ENCODE data around the gene SLC26A1.

The SLC26A1 gene

GRCh38 chr4:970854-971520, 22.2 kb downstream of the SLC26A1 start:
- DNase-seq = no peak
- in situ Hi-C loops (cut with MboI; ENCODE audit: low pct_unique_long_range_greater_than_20kb, low sequenced_read_pairs) = no loop called here

DNA sequence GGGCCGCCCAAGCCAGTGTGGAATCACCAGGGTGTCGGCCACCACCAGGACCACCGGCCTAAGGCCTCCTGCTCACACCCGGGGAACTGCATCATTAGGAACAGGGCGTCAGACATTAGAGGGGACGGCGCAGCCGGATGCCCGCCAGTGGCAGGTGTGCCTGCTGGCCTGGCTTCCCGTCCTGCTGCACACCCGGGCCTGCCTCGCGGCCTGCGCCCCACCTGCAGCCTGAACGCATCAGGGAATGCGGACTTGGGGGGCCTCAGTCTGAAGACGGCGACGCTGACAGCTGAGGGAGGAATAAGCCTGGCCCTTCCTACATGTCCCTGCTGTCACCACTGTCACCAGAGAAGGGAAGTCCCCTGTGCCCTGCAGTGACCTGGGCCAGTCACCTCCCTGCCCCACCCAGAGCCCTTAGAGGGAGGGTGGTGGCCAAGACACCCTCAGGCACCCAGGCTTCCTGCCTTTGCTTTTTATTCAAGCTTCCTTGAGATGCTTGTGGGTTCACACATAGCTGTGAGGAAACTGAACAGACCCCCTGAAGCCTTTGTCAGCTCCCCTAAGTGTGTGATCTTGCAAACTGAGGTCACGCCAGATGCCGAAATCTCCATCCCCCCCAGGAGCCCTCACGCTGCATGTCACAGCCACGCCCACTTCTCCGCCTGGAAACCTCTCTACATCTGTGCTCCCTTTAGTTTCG, 23.0 kb downstream of the SLC26A1 start:
- in situ Hi-C loops (cut with MboI; ENCODE audit: low pct_unique_long_range_greater_than_20kb, low sequenced_read_pairs) = no loop called here
- DNase-seq = no peak

- in situ Hi-C loops (cut with MboI; ENCODE audit: low pct_unique_long_range_greater_than_20kb, low sequenced_read_pairs) = no loop called here
Observed at GRCh38 chr4:968621-969394, 24.4 kb downstream of the SLC26A1 start.

GRCh38 chr4:968221-968620, 25.0 kb downstream of the SLC26A1 start:
- in situ Hi-C loops (cut with MboI; ENCODE audit: low pct_unique_long_range_greater_than_20kb, low sequenced_read_pairs) = no loop called here
- no peak for DNase-seq

More at GRCh38 chr4:968621-969394, 24.4 kb downstream of the SLC26A1 start:
- no peak for DNase-seq

GRCh38 chr4:967113-968104, 25.8 kb downstream of the SLC26A1 start:
- DNase-seq = no peak
- in situ Hi-C loops (cut with MboI; ENCODE audit: low pct_unique_long_range_greater_than_20kb, low sequenced_read_pairs) = no loop called here

DNA sequence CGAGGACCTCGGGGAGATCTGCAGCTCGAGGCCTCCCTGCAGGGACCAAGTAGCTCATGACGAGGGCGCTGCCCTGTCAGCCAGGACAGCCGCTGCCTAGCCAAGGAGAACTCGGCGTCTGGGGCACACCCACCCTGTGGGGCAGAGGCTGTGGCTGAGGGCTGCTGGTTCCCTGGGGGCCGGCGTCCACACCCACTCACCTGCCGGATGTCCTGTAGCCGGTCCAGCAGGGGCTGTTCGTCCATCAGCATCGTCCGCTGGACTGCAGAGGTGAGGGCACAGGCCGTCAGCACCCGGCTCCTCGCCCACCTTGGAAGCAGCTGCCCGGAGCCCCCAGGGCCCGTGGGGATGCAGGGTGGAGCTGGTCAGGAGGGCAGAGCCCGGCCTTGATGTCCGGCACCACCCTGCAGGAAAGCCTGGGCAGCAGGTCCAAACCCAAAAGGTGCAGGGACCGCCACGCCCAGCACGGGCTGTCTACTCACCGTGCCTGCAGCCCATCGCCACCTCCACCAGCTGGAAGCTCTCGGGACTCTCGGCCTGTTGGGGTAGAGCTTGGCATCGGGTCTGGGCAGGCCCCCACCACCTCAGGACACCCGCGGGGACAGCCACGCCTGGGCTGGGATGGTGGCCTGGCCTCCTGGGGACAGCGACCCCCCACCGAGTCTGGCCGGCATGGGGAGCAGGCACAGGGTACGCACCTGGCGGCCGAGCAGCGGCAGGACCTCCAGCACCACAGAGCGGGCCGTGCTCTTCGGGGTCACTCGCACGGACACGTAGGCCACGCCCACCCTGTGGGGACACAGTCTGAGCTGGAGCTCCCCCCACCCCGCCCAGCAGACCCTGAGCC, 26.7 kb downstream of the SLC26A1 start:
- no peak for DNase-seq
- in situ Hi-C loops (cut with MboI; ENCODE audit: low pct_unique_long_range_greater_than_20kb, low sequenced_read_pairs) = no loop called here

DNA sequence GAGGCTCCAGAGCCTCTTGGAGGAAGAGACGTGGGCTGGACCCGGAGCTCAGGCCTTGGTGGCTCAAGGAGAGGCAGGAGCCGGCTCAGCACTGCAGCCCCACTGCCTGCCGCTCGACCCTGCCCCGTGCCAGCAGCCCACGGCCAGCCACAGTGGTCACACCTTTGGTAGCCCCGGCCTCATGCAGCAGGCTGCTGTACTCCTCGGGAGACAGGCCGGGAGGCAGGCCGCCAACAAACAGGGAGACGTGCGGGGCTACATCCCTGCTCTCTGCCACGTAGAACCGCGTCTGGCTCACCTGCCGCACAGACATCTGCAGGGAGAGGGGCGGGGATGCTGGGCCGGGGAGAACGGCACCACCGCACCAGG, 27.5 kb downstream of the SLC26A1 start:
- DNase-seq = no peak
- in situ Hi-C loops (cut with MboI; ENCODE audit: low pct_unique_long_range_greater_than_20kb, low sequenced_read_pairs) = no loop called here

- in situ Hi-C loops (cut with MboI; ENCODE audit: low pct_unique_long_range_greater_than_20kb, low sequenced_read_pairs) = no loop called here
- DNase-seq = no peak
Observed at GRCh38 chr4:965048-965765, 28.0 kb downstream of the SLC26A1 start.

GRCh38 chr4:964346-965025, 28.7 kb downstream of the SLC26A1 start:
- DNase-seq = no peak
- in situ Hi-C loops (cut with MboI; ENCODE audit: low pct_unique_long_range_greater_than_20kb, low sequenced_read_pairs) = no loop called here

GRCh38 chr4:963276-964225, 29.7 kb downstream of the SLC26A1 start:
- DNase-seq = no peak
- in situ Hi-C loops (cut with MboI; ENCODE audit: low pct_unique_long_range_greater_than_20kb, low sequenced_read_pairs) = no loop called here

DNA sequence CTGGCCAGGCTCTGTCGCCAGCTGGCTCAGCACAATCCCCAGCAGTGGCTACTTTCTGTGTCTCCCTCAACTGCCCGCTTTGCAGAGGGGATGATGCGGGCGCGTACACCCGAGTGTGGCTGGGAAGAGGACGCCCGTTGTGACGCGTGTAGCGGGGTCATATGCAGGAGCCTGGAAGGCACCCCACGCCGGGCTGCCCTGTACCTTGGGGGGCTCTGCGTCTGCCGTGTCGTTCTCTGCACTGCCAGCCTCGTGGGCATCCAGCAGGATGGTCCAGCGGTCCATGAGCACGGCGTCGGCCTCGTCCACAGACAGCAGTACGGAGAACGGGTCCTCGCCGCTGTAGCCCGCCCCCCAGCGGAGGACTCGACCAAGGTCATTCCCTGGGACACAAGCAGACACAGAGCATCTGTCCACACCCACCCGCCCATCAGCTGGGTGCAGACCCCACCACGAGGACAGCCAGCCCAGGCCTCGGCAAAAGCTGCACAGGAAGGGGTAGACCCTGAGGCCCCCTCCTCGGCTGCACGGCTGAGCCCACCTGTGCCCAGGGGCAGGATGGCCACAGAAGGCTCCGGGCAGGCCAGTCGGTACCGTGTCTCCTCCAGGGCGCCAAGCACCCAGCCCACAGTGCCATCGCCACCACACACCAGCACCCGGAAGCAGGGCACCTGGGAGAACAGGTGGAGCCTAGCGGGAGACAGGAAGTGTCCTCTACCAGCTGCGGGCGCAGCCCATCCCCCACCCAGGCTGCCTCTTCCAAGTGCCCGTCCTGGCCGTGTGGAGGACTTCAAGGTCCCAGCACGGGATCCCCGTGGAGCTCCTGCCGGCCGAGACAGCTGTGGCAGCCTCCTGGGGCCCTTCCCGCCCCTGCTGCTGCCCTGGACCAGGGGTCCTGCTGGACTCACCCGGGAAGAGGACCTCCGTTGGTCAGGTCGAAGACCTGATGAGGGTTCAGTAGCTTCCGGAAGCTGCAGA, 30.7 kb downstream of the SLC26A1 start:
- in situ Hi-C loops (cut with MboI; ENCODE audit: low pct_unique_long_range_greater_than_20kb, low sequenced_read_pairs) = no loop called here
- no peak for DNase-seq

DNA sequence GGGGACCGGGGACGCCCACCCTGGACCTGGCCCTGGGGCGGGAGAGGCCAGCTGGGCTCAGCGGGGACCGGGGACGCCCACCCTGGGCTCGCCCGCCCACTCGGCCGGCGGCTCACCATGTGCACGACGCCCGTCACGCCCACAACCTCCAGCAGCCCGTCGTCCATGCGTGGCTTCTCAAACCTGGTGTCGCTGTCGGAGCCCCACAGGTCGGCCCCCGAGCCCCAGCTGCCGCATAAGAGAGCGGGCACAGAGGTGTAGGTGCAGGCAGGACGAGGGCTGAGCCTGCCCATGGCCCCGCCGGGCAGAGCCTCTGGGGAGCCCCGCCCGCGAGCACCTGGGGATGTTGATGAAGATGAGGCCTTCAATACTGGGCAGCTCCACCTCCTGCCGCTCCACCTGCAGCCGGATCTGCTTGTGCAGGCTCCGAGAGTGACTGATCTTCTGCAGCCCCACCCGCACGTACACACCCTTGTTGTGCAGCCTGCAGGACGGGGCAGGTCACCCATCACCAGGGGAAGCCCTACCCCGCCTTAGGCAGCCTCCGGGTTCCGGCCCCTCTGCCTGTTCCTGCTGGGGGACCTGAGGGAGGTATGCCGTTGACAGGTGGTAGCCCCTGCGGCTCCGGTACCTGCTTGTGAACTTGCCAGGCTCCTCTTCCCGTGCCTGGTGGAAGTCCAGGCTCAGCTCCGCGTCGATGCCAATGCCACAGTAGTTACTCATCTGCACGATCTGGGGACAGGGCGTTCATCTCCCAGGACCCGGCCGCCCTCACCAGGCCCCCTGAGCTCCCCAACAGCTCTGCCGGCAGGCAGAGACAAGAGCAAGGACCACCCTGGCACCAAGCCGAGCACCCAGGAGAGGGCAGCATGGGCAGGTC, 31.6 kb downstream of the SLC26A1 start:
- DNase-seq = no peak
- in situ Hi-C loops (cut with MboI; ENCODE audit: low pct_unique_long_range_greater_than_20kb, low sequenced_read_pairs) = no loop called here

DNA sequence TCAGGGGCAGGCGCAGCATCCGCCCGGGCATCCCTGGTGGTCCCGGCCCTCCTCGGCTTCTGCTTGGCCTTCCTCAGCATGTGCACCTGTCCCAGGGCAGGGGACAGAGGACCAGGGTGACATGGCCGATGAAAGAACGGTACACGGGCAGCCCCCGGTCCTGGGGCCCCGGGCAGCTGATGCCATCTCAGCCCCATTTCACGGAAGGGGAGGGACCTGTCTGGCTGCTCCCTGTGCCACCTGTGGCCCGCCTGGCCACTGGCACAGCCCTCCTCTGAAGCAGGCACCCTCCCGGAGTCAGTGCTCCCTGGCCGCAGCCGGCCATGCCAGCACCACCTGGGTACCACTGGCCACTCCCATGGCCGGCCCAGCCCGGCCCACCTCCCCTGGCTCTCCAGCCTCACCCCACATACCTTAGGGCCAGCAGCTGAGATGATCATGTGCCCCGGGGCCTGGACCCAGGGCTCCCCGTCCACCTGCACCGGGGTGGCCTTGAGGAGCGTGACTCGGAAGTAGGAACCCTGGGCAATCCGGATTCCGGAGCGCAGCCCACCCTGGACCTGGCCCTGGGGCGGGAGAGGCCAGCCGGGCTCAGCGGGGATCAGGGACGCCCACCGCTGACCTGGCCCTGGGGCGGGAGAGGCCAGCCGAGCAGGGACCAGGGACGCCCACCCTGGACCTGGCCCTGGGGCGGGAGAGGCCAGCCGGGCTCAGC, 32.4 kb downstream of the SLC26A1 start:
- in situ Hi-C loops (cut with MboI; ENCODE audit: low pct_unique_long_range_greater_than_20kb, low sequenced_read_pairs) = no loop called here

More for the DNA sequence above, 32.4 kb downstream of the SLC26A1 start:
- DNase-seq = no peak

All from KBM-7 (cell line).